ENCODE measurements around the gene FAM114A2. TPM values are rescaled to one million over a fixed set of nuclear protein-coding genes. Genes with fewer than 3 reads are reported as not detected.

Gene FAM114A2
- total RNA-seq, 1 donor from 2014 or later = 30.5 TPM

DNA sequence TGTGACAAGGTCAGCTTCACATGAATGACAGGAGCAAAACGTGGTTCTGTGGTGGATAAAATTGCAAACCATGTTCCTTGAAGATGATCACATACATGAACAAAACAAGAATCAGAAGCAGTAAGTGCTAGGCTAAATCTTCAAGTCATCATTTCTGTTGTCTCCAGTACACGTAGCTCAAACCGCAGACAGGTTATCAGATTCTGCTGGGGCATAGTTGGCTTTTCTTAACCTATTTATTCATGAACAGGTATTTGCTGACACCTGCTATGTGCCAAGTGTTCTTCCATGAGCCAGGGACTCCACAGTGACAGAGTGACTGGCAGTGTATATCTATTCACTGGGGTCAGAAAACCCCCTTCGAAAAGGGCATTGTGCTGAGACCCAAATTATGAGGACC, 20.9 kb upstream of the FAM114A2 start:
- TF ChIP-seq, protein P1, sequence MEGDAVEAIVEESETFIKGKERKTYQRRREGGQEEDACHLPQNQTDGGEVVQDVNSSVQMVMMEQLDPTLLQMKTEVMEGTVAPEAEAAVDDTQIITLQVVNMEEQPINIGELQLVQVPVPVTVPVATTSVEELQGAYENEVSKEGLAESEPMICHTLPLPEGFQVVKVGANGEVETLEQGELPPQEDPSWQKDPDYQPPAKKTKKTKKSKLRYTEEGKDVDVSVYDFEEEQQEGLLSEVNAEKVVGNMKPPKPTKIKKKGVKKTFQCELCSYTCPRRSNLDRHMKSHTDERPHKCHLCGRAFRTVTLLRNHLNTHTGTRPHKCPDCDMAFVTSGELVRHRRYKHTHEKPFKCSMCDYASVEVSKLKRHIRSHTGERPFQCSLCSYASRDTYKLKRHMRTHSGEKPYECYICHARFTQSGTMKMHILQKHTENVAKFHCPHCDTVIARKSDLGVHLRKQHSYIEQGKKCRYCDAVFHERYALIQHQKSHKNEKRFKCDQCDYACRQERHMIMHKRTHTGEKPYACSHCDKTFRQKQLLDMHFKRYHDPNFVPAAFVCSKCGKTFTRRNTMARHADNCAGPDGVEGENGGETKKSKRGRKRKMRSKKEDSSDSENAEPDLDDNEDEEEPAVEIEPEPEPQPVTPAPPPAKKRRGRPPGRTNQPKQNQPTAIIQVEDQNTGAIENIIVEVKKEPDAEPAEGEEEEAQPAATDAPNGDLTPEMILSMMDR (IDR thresholded peaks at IDR 0.05) = no peak
- no peak overlapping the region for H3K27ac Mint-ChIP-seq
- H3K36me3 Mint-ChIP-seq (ENCODE audit: low read depth) = peaks cover 13% of the 10 kb centered on the region
- intact Hi-C loops (cut with micrococcal nuclease) = no loop called here
- no peak for ATAC-seq (ENCODE audit: low read depth)
- H3K9me3 Mint-ChIP-seq = no peaks in the 10 kb centered on the region
- no peaks in the 10 kb centered on the region for H3K27me3 Mint-ChIP-seq
- DNase-seq = no peak
- peaks cover 23% of the 10 kb centered on the region for H3K4me1 Mint-ChIP-seq
- CTCF ChIA-PET = interaction anchor here (1.2 to 2.0 kb wide), 2 partner anchors 10 to 13 kb away, joined by 3 to 10 read pairs; no protein-coding TSS in a partner anchor
- H3K4me3 Mint-ChIP-seq = no peak overlapping the region
- POLR2A ChIA-PET = no interaction called here

DNA sequence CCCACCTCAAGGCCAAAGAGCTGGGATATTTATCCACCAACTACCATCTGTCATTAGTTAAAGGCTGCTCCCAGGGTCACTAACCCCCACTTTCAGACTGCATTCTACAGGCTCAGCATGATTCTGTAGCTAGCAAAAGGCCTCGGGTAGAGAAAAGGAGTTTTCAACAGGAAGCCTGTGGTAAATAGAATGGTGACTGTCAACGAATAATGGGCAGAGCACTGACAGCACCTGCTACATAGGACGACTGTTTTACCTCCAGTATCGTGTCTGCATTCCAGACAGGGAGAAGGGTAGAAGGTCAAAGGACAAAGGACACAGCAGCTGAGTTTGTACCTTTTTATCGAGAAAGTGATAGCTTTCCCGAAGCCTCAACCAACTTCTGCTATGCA, 20.3 kb upstream of the FAM114A2 start:
- ATAC-seq (ENCODE audit: low read depth) (no peak), DNase-seq (no peak)
- ChIA-PET CTCF (interaction anchor here (1.2 to 2.0 kb wide), 2 partner anchors 10 to 13 kb away, joined by 3 to 10 read pairs; no protein-coding TSS in a partner anchor), POLR2A (interaction anchor here (1.3 kb wide), 1 partner anchor 20 kb away, joined by 7 read pairs; the partner anchor contains the start of genes FAM114A2 and MFAP3)
- Mint-ChIP-seq H3K36me3 (ENCODE audit: low read depth) (peaks cover 17% of the 10 kb centered on the region), H3K9me3 (no peaks in the 10 kb centered on the region), H3K4me3 (peak overlapping the region; percentile 20), H3K27ac (peak overlapping the region; percentile 15), H3K27me3 (no peaks in the 10 kb centered on the region), H3K4me1 (peaks cover 23% of the 10 kb centered on the region)
- intact Hi-C loops (cut with micrococcal nuclease) = no loop called here
- TF ChIP-seq, protein P1 (IDR thresholded peaks at IDR 0.05) = no peak

DNA sequence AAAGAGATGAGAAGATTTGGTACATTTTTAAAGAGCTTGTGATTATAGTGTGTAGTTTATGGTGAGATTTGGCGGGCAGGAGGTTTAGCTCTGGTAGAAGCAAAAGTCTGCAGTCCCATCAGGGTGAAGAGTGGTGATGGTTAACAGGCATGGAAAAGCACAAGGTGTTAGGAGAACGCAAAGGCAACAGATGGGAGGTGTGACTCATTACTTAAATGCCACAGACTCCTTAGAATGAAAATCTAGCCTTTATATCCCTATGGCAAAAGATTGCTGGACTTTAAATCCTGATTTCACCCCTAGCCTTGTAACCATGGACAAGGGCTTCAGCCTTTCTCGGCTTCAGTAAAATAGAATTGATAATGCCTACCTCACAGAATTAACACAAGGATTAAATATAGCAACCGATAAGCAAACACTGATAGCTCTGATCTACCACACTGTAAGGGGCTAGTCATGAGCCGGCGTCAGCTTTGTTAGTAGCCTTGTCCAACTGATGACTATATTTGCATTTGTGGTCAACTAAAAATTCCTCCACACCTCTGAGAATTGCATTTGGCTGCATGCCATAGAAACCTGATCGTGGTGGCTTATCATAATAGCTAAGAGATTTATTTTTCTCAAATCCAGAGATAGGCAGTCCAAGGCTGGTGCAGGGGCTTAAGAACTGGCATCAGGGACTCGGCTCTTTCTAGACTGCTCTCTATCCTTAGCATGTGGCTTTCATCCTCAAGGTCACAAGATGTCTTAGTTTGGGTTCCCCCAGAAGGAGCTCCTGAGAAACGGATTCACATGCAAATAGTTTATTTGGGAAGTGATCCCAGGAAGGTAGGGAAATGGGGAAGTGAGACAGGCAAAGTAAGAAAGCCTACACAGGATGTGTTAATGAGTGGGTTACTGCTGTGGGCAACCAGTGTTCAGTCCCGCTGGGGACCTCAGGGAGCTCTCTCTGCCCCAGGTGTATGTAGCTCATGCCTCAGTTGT, 19.6 kb upstream of the FAM114A2 start:
- Mint-ChIP-seq H3K9me3 (no peaks in the 10 kb centered on the region), H3K36me3 (ENCODE audit: low read depth) (peaks cover 23% of the 10 kb centered on the region), H3K27me3 (no peaks in the 10 kb centered on the region), H3K27ac (no peak overlapping the region), H3K4me3 (peak overlapping the region; percentile 20), H3K4me1 (peaks cover 23% of the 10 kb centered on the region)
- POLR2A ChIA-PET = interaction anchor here (1.3 kb wide), 1 partner anchor 20 kb away, joined by 7 read pairs; the partner anchor contains the start of genes FAM114A2 and MFAP3
- no peak for DNase-seq
- ATAC-seq (ENCODE audit: low read depth) = peak; percentile 42
- TF ChIP-seq, protein P1 (IDR thresholded peaks at IDR 0.05) = no peak
- intact Hi-C loops (cut with micrococcal nuclease) = no loop called here
- CTCF ChIA-PET = interaction anchor here (1.2 to 2.0 kb wide), 2 partner anchors 11 to 14 kb away, joined by 3 to 10 read pairs; no protein-coding TSS in a partner anchor

DNA sequence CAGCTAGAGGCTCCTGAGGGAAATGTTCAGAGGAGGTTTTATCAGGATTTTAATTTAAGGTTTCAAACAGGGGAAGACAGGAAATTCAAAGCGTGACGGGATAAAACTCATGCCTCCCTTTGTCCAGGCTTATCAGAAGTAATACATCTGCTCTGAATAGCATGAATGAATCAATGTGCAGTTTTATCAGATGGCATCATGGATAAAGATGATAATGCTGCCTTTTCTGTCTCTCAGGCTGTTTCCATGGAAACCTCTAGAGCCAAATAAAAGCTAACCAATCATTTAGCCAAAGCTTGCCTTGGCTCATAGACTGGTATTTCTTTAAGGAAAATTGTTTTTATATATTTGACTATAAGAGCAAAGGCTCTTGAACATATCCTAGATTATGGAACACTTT, 16.5 kb upstream of the FAM114A2 start:
- ATAC-seq (ENCODE audit: low read depth) = no peak
- Mint-ChIP-seq H3K27ac (no peak overlapping the region), H3K27me3 (no peaks in the 10 kb centered on the region), H3K9me3 (no peaks in the 10 kb centered on the region), H3K4me3 (no peak overlapping the region), H3K36me3 (ENCODE audit: low read depth) (peaks cover 47% of the 10 kb centered on the region), H3K4me1 (peaks cover 23% of the 10 kb centered on the region)
- ChIA-PET POLR2A (no interaction called here), CTCF (no interaction called here)
- TF ChIP-seq, protein P1 (IDR thresholded peaks at IDR 0.05) = no peak
- intact Hi-C loops (cut with micrococcal nuclease) = no loop called here
- DNase-seq = no peak

DNA sequence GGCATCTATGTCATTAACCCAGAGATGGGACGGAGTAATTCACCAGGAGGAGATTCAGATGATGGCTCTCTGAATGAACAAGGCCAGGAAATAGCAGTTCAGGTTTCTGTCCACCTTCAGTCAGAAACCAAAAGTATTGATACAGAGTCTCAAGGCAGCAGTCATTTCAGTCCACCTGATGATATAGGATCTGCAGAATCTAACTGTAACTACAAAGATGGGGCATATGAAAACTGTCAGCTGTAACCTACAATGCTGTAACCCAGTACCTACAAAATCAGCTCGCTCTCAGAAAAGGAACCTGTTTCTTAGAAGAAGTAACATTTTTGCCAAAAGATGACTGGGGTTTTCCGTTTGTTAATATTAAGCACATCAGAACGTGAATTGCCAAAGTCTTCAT, 14.8 kb upstream of the FAM114A2 start:
- no peak overlapping the region for H3K27ac Mint-ChIP-seq
- ChIA-PET CTCF (interaction anchor here (1.3 to 1.5 kb wide), 2 partner anchors 19 to 351 kb away, joined by 3 to 4 read pairs; no protein-coding TSS in a partner anchor), POLR2A (no interaction called here)
- H3K4me1 Mint-ChIP-seq = peaks cover 8% of the 10 kb centered on the region
- H3K36me3 Mint-ChIP-seq (ENCODE audit: low read depth) = peaks cover 57% of the 10 kb centered on the region
- H3K27me3 Mint-ChIP-seq = no peaks in the 10 kb centered on the region
- ATAC-seq (ENCODE audit: low read depth) (no peak), DNase-seq (no peak)
- intact Hi-C loops (cut with micrococcal nuclease) = no loop called here
- TF ChIP-seq, protein P1 (IDR thresholded peaks at IDR 0.05) = no peak
- H3K4me3 Mint-ChIP-seq = no peak overlapping the region
- no peaks in the 10 kb centered on the region for H3K9me3 Mint-ChIP-seq
